GM18907 (cell line): ENCODE data around the gene ZSWIM4.
A peak's percentile ranks its signal among the peaks of the same experiment; 100 is the strongest.

Experiments used
- ATAC-seq: cut with Tn5 transposase; IDR thresholded peaks from one replicate; pipeline ENCODE4 v1.9.1; 2021; ENCODE audit warnings: mild to moderate bottlenecking, moderate library complexity; ENCODE audit not compliant: unreplicated experiment

ZSWIM4 gene

DNA sequence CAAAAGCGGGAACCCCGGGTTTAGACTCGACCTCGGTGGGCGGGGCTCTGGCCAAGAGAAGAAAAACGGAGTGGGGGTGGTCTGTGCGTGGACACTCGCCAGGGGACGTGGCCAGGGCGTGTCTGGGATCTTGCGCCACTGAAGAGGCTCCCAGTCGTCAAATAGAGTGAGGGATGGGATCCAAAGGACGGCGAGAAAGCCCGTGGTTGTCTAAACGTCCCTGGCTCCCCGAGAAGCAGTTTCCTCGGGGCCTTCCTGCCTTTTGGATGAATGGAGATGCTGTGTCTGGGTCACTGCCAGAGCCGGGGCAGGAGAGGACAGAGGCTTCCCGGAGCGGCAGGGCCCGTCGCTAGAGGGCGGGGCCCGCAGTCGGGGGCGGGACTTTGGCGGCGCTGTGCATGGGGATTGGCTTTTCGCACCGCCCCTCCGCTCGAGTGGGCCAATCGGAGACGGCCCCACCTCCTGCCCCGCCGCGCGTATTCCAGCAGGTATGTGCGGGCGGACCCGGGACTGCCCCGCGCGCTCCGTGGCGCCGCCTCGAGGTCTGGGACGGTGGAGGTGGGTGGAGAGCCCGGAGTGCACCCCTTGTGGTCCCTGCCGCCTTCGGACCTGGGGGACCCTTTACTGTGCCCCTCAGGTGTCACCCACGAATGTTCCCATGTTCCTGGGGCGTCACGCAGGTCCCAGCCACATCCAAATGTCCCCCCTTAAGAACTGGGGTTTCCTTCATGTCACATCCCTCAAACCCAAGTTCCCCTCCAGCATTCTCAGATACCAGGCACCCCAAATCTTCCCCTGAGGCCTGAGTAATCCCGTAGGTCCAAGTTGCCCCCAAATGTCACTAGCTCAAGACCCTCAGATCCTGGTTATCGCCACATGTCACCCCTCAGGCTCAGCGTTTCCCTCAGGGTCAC, 38.3 kb downstream of the ZSWIM4 start:
- peak; percentile 70 for ATAC-seq

DNA sequence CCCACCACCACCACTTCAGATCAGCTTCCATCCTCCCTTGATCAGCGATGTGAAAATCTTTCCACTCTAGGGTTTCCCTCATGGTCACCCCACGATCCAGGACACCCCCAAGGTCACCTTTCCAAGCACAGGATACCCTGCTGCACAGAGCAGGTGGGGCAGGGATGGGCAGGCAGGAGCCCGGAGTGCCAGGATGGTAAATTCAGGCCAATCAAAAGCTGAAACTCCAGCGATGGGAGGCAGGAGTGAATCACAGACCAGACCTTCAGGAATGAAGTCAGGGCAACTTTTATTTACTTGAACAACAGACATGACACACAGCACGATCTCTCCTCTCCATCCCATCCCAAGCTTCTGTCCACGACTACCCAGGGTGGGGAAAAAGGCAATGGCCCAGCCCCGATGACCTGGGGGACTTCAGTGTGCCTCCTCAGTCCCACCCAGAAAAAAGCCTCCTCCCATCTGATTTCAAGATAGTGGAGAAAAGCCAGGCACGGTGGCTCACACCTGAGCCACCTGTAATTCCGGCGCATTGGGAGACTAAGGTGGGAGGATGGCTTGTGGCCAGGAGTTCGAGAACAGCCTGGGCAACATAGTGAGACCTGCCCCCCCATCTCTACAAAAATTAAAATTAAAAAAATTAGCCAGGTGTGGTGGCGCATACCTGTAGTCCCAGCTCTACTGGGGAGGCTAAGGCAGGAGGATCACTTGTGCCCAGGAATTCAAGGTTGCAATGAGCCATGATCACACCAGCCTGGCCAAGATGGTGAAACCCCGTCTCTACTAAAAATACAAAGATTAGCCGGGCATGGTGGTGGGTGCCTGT, 39.2 kb downstream of the ZSWIM4 start:
- ATAC-seq = no peak

DNA sequence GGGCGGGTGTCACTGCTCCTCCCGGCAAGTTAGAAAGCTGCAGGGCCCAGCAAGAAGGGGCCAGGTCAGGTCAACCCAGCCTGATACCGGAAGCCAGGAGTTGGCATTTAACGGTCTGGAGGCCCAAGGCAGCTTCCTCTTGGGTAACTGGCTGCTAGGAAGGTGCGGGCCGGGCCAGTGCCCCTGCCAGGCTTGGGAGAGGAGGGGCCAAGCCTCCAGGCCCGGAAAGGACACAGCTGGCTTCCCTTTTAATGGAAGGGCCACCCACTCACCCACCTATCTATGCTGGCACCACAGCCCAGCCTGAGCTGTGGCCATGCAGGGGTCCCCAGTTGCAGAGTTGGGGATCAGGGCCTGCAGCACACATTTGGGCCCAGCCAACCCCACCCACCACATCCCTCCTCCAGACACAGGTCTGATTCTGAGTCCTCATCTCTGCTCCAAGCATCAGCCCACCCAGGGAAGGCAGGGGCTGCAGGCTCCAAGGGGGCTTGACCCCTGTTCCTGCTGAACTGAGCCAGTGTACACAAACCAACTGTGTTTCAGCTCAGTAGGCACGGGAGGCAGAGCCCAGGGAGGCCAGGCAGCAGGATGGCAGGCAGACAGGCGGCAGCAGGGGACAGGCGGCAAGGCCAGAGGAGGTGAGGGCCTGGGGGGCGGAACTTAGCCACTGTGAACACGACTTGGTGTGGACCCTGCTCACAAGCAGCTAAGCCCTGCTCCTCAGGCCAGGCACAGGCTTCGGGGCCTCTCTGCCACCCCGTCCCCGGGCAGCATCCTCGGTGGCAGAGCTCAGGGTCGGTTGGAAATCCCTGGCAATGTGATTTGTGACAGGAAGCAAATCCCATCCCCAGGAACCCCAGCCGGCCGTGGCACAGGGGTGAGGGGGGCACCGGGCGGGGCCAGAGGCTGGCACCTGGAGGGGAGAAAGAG, 40.8 kb downstream of the ZSWIM4 start:
- ATAC-seq = no peak

DNA sequence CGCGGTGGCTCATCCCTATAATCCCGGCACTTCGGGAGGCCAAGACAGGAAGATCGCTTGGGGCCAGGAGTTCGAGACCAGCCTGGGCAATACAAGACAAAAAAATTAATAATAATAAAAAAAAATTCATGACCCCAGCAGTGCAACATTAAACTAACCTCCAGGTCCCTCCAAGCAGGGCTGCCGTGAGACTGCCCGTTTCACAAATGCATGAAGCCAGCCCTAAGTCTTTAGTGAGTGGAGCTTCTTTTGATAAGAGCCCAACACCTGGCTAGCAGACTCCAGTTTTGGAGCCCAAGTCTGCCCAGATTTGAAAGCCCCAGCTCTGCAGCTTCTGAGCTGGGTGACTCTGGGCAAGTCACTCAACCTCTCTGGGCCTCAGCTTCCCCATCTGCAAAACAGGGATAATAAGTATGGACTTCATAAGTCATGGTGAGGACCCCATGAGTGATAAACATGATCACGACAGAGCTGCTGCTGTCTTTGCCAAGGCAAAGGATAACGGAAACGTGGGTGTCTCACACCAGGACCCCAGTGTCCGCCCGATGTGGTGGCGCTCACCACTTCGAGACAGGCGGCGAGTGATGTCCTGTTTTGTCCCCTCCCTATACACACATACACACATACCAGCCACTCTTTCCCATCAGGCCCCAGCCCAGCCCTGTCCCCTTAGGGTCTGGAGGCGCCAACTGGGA, 43.3 kb downstream of the ZSWIM4 start:
- ATAC-seq = no peak

DNA sequence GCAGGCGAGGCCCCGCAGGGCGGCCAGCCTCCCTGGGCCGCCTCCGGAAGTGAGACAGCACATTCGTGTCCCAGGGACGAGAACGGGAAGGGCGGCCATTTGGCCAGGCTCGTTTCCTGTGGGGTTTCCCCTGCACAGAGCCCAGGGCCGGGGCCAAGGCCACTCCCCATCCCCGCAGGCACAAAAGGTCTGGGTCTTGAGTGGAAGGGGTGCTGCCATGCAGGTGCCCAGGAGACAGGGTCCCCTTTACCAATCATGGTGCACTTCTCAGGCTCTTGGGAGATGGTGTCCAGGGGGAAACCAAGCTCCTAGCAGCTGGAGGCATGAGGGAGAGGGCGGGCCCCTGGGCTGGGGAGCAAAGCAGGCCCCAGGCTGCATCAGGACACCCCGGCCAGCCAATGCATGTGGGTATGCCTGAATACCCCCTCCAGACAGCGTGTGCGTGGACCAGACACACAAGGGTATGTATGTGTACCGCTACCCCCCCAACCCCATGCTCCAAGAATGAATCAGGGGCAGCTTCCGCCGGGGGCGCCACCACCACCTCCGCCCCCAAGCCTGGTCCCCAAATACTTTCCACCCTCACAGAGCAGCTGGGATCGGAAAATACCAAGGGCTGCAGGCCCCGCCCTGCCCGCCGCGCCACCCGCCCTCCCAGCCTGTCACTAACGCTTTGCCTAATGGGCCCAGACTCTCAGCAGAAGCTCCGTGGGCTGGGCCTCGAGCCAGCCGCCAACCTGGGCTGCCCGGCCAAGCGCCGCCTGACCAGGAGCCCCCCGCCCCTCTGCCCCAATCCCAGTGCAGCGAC, 44.1 kb downstream of the ZSWIM4 start:
- ATAC-seq = peak; percentile 44

DNA sequence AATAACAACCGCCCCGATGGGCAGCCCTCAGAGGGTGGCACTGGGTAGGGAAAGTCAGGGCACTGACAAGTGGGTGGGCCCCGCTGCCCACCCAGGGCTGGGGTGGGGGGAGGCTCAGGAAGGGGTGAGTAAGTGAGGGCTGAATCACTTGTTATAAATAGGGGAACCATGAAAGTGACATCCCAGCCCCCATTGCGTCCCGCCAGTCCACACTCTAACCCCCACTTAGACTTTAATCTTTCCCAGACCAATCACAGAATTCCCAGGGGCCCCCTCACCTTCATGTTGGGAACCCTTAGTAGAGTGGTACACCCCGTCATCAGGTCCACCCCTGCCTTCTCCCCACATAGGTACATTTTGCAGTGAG, 44.7 kb downstream of the ZSWIM4 start:
- no peak for ATAC-seq

DNA sequence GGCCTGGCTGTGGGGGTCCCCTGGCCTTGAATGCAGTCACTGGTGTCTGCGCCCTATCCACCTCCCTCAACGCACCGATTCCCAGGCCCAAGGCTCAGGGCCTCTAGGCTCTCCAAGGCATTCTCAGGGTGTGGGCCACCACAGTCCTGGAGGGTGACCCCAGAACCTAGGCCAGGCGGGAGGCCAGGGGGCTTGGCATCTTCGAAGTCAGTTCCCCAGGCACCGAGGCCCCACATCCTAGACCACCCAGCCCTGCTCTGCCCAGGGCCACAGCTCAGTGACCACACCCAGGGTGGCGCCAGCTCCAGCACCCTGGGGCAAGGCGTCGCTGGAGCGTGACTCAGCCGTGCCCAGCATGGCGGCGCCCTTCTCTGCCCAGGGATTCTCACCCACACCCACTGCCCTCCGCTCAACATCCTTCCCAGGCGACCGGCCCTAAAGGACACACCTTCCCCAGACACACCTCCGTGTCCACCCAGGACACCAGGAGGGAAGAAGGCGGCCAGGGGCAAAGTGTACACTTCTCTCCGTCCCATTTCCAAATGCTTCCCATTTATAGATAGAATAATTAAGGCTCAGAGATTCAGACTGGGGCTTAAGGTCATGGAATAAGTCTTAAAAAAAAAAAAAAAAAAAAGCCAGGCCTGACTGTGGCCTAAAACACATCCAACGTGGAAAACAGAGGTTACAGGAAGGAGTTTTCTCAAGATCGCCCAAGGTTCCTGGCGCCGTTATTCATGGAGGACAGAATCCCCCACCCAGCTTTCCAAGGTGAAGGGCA, 45.3 kb downstream of the ZSWIM4 start:
- ATAC-seq = no peak

DNA sequence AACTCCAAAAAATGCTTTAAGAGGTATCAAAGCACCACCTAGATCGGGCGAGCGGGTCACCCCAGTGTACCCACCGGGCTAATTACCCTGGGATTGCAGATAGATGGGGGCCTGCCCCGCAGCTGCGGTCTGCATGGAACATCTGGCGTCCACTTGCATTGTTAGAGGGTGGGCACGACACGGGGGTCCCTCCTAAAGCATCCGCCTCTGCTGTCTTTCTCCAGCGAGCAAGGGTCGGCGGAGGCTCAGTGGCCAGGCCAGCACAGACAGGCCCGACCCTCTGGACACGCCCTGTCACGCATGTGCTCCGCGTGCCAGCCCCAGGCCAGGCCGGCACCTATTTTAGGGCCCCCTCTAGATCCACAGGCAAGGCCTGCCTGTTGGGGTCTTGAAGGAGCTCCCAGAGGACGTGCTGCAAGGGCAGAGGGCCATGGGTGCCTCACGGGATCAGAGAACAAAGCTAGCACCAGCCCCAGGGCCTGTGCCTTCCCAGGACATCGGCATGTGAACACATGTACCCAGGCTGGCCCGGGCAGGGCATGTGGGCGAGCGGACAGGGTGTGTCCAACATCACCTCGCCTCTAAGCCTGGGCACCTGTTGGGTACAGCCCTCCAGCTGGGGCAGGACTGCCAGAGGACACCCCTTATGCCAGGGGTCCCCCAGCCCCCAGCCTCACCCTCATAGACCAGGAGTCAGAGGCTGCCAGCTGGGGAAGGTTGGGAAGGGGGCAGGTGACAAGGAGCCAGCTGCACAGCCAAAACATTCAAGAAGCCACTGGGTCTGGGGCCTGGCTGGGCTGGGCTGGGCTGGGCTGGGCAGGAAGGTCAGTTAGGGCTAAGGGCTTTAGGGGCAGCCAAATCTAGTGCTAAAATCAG, 46.1 kb downstream of the ZSWIM4 start:
- no peak for ATAC-seq

DNA sequence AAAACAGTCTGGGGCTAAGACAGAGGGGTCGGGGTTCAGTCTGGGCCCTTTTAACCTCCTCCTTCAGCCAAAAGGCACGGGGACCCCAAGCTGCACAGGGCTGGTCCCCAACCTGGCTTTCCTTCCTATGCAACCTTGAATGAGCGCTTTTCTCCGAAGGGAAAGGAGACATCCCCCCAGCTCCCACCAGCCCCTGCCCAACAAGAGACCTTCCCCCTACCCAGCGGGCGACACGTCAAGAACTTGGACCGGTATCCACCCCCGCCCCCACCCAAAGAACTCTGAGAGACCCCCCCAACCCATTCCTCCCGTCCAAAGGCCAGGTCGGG, 46.7 kb downstream of the ZSWIM4 start:
- ATAC-seq = no peak

DNA sequence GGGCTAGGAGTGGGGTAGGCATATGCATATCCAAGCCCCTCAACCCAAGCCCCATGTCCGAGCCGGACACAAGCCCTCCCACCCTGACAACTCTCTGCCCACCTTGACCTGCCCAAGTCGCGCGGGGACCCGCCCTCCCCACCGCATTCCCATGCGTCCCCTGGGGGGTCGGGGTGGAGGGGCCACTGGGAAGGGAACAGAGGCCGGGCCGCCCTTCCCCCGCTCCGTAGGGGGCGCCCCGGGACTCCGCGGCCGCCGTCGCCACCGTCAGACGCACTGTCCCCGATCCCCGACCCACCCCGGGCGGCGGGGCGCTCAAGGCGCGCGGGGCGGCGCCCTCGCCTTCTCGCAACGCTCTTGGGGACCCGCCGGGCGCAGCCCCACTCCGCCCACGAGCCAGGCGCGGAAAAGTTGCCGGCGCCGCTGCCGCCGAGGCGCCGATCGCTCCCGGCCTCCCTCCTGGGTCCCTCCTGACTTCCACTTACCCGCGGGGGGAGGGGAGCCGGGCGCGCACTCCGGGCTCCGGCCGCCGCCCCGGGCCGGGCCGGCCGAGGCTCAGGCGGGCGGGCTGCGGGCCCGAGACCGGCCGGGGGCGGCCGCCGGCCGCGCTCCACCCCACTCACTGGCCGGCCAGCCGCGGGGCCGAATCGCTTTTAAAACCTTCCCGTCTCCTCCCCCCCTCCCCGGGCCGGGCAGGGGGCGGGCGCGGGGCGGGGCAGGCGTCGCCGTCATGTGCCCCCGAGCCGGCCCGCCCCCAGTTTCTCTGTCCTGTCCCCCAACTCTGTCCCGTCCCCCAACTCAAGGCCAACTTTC, 47.3 kb downstream of the ZSWIM4 start:
- ATAC-seq = no peak

DNA sequence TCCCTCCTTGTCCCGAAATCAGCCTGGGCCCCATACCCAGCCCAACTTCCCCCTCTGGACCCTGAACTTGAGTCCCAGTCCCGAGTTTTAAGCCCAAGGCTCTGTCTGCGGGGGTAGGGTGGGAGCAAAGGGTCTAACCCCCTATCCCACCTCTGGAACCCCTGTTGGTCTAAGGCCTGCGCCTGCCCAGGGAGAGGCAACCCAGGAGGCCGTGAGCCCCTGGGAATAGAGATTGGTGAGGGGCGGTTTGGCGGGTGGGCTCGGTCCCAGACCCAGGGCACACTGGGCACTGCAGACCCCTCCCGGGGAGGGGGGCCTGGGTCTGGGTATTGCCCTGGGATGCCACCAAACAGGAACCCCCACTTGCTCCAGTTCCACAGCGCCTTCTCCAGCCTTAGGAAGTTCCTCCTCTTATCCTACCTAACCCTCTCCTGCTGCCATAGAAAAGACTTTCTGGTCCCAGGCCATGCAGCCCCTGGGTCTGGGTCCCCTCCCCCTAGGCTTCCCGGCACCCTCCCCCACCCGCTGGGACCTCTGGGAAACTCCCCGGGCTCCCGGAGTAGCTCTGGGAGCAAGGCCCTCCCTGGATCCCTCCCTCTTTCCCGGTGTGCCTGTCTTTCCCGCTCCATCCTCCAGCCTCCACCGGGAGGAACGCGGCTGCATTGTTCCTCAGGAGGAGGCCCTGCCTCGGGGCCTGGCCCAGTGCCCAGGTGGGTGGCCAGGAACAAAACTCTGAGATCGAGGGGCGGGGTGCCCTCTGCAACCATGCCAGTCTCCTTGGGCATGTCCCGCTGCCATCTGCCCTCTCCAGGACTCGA, 48.1 kb downstream of the ZSWIM4 start:
- no peak for ATAC-seq

DNA sequence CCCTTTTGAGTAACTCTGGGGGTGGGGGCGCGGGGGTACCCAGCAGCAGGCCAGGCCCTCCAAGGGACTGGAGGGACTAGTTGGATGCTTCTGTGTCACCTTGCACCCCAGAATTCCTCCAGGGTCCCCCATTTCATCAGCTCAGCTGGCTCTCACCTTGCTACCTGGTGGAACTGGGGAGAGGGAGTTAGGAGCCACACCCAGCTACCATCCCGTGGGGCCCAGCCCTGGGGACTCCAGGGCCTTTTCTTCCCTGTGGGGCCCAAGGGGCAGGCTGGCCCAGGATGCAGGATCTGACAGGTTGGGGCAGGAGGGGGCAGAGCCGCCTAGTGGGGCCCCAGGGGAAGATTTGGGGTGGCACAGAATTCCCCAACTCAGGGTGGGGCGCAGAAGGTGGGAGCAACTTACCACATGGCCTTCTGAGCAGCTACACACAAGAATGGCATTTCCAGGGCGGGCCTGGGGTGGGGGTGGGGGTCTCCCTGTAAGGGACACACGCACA, 48.9 kb downstream of the ZSWIM4 start:
- ATAC-seq = no peak

DNA sequence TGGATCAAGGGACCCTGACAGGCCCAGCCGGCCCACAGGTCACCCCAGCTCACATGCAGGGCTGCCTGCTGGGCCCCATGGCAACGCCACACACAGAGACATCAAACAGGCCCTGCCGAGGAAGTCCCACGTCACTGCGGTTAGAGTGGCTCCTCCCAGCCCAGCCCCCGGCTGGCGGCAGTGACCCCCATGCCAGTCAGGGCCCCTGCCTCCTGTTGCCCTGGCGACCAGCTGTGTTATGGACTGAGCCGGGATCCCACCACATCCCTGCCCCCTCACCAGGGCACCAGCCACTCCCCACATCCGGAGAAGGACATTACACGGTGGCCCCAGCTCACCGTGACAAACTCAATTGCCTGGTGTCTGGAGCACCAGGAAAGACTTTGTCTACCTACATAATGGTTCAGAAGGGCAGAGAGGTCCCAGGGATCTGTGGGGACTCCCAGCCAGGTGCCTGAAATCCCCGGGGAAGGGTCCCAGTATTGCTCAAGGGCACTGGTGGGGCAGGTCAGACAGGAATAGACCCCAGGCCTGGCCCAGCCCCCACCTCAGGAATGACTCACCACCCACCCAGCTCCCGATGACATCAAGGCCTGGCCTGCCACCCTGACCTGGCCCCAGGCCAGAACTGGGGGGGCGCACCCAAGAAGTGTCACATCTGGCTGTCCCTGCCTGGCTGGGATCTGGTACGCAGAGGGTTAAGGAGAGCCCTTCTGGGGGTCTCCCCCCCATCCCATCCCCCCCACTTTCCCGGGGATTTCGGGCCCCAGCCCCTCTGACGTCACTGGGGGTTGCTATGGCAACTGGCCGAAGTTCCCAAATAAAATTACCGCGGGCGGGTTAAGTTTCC, 51.5 kb downstream of the ZSWIM4 start:
- ATAC-seq = peak; percentile 57

DNA sequence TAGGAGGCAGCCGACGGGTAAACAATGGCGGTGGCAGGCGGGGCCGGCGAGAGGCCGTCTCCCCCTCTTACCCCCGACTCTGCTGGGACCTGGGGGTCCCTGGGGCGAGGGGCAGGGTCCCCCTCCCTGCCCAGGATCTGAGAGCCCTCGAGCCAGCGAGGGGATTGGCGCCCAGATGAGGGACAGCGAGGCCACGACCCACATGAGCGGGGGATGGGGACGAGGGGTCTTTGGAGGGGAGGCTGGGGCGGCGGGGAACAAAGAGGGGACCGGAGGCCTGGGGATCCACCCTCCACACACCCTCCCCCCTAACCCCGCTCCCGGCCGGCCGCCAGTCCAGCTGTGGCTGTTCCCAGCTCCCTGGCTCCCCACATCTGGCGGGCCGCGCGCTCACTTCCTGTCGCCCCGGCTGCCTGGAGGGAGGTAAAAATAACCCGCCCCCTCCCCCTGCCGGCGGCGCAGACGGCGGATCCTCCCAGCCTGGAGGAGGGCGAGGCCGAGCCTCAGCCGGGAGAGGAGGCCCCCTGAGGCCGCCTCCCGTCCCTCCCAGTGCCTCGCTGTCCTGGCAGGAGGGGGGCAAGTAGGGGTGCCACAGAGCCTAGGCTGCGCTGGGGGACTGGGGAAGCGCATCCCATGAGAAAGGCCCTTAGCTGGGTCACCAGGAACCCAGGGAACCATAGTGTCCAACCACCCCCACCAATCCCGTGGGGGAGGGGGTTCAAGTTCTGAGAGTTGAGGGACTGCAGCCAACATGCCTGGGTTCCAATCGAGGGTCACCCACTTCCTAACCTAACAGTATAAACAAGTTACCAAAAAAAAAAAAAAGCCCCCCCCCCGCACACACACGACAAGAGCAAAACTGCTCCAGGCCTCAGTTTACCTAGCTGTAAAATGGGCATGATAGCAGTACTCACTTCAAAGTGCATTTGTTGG, 52.4 kb downstream of the ZSWIM4 start:
- ATAC-seq = peak; percentile 23
